Upper lobe of left lung (tissue), 6 donors: ENCODE measurements around the gene TENM4. TPM values are rescaled to one million over a fixed set of nuclear protein-coding genes. Genes with fewer than 3 reads are reported as not detected.

Experiments
- ATAC-seq, 2 donors: fragments of 200-7000 bp; cut with Tn5 transposase; one replicate each; pipeline ENCODE4 v1.9.1; 2022; ENCODE audit warnings: mild to moderate bottlenecking in 2 of 2, moderate library complexity in 2 of 2; ENCODE audit not compliant: low FRiP score in 2 of 2
- DNase-seq, 2 donors: peaks; one replicate each; pipeline ENCODE4 v3.0.0-alpha.2; 2019 to 2020
- H3K27ac ChIP-seq, 4 donors: fragments of 200-600 bp; sonication (generic); one replicate each; pipeline ENCODE4 v1.5.1; 2016 to 2019
- H3K27me3 ChIP-seq, 4 donors: fragments of 200-600 bp; sonication (generic); one replicate each; pipeline ENCODE4 v1.5.1; 2017 to 2019
- H3K36me3 ChIP-seq, 4 donors: fragments of 200-600 bp; sonication (generic); one replicate each; pipeline ENCODE4 v1.5.1; 2016 to 2019
- H3K4me1 ChIP-seq, 4 donors: fragments of 200-600 bp; sonication (generic); one replicate each; pipeline ENCODE4 v1.5.1; 2018 to 2019
- H3K4me3 ChIP-seq, 4 donors: fragments of 200-600 bp; sonication (generic); one replicate each; pipeline ENCODE4 v1.5.1; 2017 to 2019; ENCODE audit warnings: mild to moderate bottlenecking in 2 of 4, moderate library complexity in 1 of 4
- H3K9me3 ChIP-seq, 4 donors: fragments of 200-600 bp; sonication (generic); one replicate each; pipeline ENCODE4 v1.5.1; 2018 to 2019
- EP300 ChIP-seq, 4 donors: sonication (generic); formaldehyde crosslinking; IDR thresholded peaks; one replicate each; pipeline ENCODE4 v1.5.1; 2017; ENCODE audit warnings: antibody characterized with exemption in 4 of 4, control low read depth in 2 of 4
- POLR2A ChIP-seq, 4 donors: fragments of 450-650 bp; IDR thresholded peaks; one replicate each; pipeline ENCODE4 v1.5.1; 2016 to 2017; ENCODE audit warnings: antibody characterized with exemption in 4 of 4, mild to moderate bottlenecking in 2 of 4
- POLR2AphosphoS5 ChIP-seq, 2 donors: sonication (generic); formaldehyde crosslinking; IDR thresholded peaks; one replicate each; pipeline ENCODE4 v1.5.1; 2017; ENCODE audit warnings: antibody characterized with exemption in 2 of 2
- WGBS, 2 donors: methylation state at CpG; one replicate each; pipeline ENCODE4 v1.1.5; 2017 to 2018; 5-methylcytosine and 5-hydroxymethylcytosine counted together
- total RNA-seq, 6 donors: library from RNA; depleted of rRNA in 4 of 6; stranded (reverse); fragments of >200 nt in 4 of 6; gene quantifications; one replicate each; pipeline versions ENCODE4 v1.1.0 to v1.2.1, GENCODE V29; 2016 to 2021
- TF ChIP-seq, protein P1 (sequence below), 6 experiments: fragments of 450-650 bp in 4 of 6; fragments of 200-600 bp in 2 of 6; sonication (generic) in 2 of 6; IDR thresholded peaks; one replicate each; pipeline ENCODE4 v1.5.1; 2016 to 2019; ENCODE audit warnings: antibody characterized with exemption in 6 of 6
- donor health status: DM: no; HTN: no; CAD: no; lungs with moderate emphysema.
- donor health status: DM: no; HTN: yes; CAD: no; lungs with severe emphysema.

Gene TENM4
- total RNA-seq, 6 donors from 2014 or later, result 0.11 to 20.0 (median 3.7) TPM

DNA sequence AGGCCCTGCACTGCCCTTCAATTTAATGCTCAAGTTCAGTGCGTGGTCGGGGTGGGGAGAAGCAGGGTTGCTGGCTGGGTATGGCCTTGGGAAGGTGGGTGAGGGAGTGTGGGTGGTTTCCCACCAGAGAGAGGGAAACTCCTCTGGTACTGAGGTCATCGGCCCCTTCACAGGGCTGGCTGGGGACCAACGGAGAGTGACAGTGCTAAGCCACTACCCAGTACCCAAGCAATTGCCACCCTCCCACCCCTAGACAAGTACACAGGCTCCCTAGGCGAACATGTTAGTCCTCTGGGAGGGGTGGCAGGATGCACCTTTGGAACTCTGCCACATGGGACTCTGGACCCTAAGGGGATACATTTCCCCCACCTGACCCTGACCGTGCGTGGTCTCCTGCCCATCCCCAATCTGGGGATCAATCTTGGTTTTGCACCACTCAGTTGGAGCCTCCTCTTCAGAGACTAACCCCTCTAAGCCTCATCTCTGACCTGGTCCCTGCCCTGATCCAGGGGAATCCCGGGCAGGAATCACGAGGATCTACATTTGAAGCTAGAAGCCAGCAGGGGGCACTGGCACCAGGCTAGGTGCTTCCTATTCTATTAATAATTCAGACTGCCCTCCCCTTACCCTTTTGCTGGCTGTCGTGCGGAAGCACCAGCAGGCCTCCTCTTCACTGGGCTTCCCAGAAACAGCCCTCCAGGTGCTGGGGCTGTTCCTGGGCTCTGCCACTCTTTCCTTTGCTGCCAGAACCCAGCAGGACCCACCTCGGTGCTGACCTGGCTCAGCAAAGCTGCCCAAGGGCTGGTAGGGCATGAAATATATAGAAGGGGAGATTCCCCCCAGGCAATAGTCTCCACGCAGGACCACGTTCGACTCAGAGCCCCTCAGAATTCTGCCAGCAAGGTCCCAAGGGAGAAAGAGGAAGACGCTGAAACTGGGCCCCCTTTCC lies 377.7 kb downstream of the TENM4 start:
- Histone ChIP-seq H3K4me3 (no peak overlapping the region), H3K27me3 (no peaks in the 10 kb centered on the region), H3K36me3 (no peaks in the 10 kb centered on the region), H3K4me1 (no peaks in the 10 kb centered on the region), H3K9me3 (no peaks in the 10 kb centered on the region), H3K27ac (no peak overlapping the region)
- ATAC-seq, result no peak
- TF ChIP-seq POLR2A (IDR thresholded peaks at IDR 0.05) (no peak), POLR2AphosphoS5 (IDR thresholded peaks at IDR 0.05) (no peak), EP300 (IDR thresholded peaks at IDR 0.05) (no peak)
- TF ChIP-seq, protein P1, sequence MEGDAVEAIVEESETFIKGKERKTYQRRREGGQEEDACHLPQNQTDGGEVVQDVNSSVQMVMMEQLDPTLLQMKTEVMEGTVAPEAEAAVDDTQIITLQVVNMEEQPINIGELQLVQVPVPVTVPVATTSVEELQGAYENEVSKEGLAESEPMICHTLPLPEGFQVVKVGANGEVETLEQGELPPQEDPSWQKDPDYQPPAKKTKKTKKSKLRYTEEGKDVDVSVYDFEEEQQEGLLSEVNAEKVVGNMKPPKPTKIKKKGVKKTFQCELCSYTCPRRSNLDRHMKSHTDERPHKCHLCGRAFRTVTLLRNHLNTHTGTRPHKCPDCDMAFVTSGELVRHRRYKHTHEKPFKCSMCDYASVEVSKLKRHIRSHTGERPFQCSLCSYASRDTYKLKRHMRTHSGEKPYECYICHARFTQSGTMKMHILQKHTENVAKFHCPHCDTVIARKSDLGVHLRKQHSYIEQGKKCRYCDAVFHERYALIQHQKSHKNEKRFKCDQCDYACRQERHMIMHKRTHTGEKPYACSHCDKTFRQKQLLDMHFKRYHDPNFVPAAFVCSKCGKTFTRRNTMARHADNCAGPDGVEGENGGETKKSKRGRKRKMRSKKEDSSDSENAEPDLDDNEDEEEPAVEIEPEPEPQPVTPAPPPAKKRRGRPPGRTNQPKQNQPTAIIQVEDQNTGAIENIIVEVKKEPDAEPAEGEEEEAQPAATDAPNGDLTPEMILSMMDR (IDR thresholded peaks at IDR 0.05), result no peak
- DNase-seq, result no peak
- 56 to 59% methylated on average over 15 to 16 of the region's 16 CpGs for WGBS, 2 donors

DNA sequence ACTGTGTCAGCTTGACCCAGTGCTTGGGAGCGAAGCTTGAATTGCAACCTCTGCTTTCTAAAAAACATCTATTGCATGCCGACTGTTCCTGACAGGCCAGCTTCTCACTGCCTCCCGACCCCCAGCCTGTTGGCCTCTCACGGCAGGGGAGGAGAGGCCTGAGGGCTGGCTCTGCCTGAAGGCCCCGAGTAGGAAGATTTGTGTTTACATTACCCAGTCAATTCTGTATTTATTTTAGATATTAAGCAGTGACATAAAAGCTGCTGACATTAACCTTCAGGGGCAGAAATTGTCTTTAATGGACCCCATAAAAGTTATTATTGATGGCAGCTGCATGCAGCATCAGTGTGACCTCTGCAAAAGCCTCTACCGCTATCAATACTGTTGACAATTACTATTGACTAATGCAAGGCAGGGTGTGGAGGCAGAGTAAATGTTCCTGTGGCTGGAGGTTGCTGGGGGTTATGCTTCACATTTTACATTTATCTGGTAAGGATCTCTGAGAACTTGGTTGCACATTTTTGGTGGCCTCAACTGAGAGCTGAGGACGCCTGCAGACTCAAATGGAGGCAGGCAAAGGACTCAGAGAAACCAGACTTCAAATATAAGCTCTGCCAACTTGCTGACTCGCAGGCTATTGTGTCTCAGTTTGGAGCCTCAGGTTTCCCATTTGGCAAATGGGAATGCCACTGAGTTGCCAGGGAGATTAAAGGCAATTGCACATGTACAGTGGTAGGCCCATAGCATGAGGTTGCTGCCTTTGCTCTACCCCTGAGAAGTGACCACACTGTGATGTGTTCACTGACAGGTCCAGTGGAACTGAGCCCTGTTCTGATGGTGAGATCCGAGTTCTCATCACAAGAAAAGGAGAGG lies 380.5 kb downstream of the TENM4 start:
- TF ChIP-seq, protein P1 (IDR thresholded peaks at IDR 0.05), result no peak
- TF ChIP-seq POLR2AphosphoS5 (IDR thresholded peaks at IDR 0.05) (no peak), POLR2A (IDR thresholded peaks at IDR 0.05) (no peak), EP300 (IDR thresholded peaks at IDR 0.05) (no peak)
- ATAC-seq (no peak), DNase-seq (no peak)
- no peaks in the 10 kb centered on the region for H3K9me3 ChIP-seq
- 59 to 70% methylated on average over 6 to 9 of the region's 9 CpGs for WGBS, 2 donors
- no peaks in the 10 kb centered on the region for H3K4me1 ChIP-seq
- no peaks in the 10 kb centered on the region for H3K27me3 ChIP-seq
- no peaks in the 10 kb centered on the region for H3K36me3 ChIP-seq
- no peak overlapping the region for H3K4me3 ChIP-seq
- H3K27ac ChIP-seq, result no peak overlapping the region

DNA sequence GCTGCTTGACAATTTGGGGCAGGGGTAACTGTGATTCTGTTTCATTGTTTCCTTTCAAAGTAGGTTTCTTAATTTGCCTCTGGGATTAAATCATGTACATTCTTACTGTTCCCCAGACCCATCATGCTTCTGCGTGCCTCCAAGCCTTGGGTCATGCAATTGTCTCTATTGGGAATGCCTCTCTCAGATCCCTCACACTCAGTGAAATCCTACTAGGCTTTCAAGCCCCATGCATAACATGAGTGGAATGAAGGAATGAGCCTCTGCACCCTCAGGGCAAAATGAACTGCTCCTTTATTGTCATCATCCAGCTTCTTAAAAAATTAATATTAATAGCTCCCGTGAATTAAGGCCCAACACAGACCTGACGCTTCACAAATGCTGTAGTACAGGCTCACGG lies 381.7 kb downstream of the TENM4 start:
- TF ChIP-seq POLR2AphosphoS5 (IDR thresholded peaks at IDR 0.05) (no peak), EP300 (IDR thresholded peaks at IDR 0.05) (no peak), POLR2A (IDR thresholded peaks at IDR 0.05) (no peak)
- TF ChIP-seq, protein P1 (IDR thresholded peaks at IDR 0.05), result no peak
- H3K36me3 ChIP-seq, result no peaks in the 10 kb centered on the region
- WGBS, 2 donors, result 87 to 96% methylated on average over 4 of the region's 4 CpGs
- H3K4me3 ChIP-seq, result no peak overlapping the region
- DNase-seq (no peak), ATAC-seq (no peak)
- H3K27ac ChIP-seq, result no peak overlapping the region
- no peaks in the 10 kb centered on the region for H3K9me3 ChIP-seq
- H3K4me1 ChIP-seq, result no peaks in the 10 kb centered on the region
- no peaks in the 10 kb centered on the region for H3K27me3 ChIP-seq

DNA sequence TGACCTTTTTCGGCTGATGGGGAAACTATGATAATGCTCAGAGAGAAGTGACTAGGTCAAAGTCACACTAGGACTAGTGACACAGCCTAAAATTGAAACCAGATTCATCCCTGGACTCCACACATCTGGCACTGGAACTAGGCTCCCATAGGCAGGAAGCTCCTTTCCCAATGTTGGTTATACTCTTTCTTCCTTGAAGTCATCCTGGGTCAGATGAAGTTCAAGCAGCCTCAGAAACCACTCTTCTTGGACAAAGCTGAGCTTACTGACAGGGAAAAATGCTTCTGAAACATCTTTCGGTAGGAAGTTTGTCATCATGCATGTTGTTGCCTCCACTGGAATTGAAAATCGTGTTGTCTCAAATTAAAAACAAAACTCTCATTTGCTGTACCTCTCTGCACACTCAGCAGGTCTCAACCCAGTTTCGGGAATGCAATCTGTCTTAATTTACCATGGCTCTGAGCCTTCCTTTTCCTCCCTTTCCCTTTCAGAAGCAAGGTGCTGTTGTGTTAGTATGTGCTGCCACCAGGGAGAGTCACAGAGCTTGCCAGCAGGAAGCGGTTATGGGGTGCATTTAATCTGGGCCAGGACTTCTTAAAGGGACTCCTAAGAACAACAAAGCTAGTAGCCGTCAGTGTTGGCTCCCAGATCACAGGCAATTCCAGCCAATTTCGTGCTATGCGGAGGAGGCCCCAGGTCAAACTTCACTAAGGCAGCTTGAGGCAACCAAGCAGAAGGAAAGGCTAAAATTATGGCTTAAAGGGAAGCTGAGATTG lies 384.8 kb downstream of the TENM4 start:
- 59 to 72% methylated on average over 8 of the region's 8 CpGs for WGBS, 2 donors
- H3K27ac ChIP-seq, result no peak overlapping the region
- H3K4me3 ChIP-seq, result no peak overlapping the region
- no peaks in the 10 kb centered on the region for H3K9me3 ChIP-seq
- H3K27me3 ChIP-seq, result no peaks in the 10 kb centered on the region
- ATAC-seq, result peak in 1 of 2 donors; percentile 89
- H3K4me1 ChIP-seq, result no peaks in the 10 kb centered on the region
- DNase-seq, result no peak
- no peak for TF ChIP-seq POLR2AphosphoS5 (IDR thresholded peaks at IDR 0.05)
- no peak for TF ChIP-seq EP300 (IDR thresholded peaks at IDR 0.05)
- TF ChIP-seq POLR2A (IDR thresholded peaks at IDR 0.05), result no peak
- TF ChIP-seq, protein P1 (IDR thresholded peaks at IDR 0.05), result no peak
- no peaks in the 10 kb centered on the region for H3K36me3 ChIP-seq
